Measurements from ENCODE around the gene MALRD1.

MALRD1 gene

DNA sequence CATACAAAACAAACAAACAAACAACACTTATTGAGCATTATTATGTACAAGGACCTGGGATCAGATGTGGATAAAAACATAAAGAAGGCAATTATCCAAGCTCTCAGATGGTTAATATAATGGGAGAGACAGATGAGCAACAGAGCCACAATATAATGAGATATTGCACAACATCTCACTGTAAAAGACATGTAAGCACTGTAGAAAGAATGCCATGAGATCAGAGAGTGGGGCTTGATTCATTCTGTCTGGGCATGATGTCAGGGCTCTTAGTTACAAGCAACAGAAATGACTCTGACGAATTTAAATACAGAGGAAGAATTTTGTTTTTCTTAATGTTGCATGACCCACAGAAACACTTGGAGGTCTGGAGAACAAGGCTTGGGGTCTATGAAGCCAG lies 602.9 kb downstream of the MALRD1 start:
- no peak for DNase-seq (ENCODE audit: low read depth in 3 of 3)

DNA sequence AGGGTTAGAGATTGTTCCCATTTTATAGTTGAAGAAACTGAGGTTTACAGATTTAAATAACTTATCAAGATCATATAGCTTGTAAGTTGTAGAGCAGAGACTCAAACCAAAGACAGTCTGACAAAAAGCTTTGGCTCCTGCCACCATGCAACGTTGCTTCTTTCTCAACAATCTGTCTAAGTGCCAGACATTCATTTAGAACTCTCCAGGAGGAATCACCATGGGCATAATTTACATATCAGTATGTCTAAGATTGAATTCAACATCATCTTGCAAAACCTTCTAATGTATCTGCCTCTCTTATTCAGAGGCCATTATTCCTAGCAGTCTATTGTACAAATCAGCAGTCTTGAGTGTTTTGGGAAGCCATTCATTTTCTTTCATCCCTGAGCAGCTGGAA lies 604.1 kb downstream of the MALRD1 start:
- DNase-seq (ENCODE audit: low read depth in 3 of 3): no peak

DNA sequence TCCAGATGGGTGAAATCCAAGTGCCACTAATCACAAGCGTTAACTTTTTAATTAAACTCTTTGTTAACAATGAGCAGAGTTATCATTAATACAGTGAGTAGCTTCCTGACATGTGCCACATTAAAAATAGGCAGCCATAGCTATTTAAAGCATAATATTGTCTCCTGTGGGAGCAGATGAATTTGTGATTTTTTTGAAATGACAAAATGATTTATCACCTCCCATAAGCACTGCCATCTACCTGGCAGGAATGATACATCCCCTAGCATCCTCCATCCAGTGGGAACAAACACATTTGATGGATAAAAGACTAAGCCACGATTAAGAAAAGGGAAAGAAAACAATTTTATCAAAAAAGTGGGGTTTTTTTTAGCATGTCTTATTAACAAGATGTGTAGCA lies 605.3 kb downstream of the MALRD1 start:
- no peak for DNase-seq (ENCODE audit: low read depth in 3 of 3)

DNA sequence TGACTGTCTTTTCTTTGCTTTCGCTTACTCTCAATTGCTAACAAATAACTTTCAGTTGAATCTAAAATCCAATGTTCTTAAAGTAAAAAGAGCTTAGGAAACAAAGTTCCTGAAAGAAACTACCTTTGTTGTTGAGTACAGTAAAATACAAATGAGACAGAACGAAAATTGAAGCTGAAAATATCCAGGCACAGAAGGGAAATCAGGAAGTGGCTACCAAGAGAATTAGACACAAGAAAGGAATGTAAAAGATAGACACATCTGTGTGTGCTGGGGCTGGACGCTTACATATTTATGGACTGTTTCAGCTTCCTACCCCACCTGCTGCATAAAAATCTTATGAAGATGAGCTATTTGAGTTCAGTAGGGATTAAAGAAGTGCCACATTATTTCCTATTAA lies 606.0 kb downstream of the MALRD1 start:
- no peak for DNase-seq (ENCODE audit: low read depth in 3 of 3)

DNA sequence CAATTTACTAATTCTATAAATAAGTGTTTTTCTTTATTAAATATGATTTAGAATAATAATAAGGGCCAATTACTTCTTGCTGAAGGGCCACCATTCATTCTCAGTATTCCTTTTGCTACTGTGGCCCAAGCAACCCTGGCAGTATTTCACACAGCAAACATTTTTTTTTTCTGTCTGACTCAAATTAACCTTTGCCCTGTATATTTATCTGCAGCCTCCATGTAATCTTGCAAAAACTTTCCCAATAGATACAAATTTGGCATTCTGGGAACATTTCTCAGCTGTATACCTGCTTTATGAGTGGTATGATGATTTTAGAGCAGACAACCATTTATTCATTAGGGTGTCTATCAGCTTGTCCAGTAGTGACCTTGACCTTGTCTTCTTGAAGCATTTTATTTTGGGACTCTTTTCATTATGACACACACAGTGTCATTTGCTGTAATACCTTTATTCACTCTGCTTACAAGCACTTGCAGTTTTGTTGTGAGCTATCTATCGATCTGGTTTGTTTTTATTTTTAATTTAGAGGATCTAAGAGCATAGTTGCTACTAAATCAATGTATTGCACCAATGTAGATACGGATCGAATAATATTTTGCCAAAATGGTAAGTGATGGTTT lies 607.9 kb downstream of the MALRD1 start:
- no peak for DNase-seq (ENCODE audit: low read depth in 3 of 3)

DNA sequence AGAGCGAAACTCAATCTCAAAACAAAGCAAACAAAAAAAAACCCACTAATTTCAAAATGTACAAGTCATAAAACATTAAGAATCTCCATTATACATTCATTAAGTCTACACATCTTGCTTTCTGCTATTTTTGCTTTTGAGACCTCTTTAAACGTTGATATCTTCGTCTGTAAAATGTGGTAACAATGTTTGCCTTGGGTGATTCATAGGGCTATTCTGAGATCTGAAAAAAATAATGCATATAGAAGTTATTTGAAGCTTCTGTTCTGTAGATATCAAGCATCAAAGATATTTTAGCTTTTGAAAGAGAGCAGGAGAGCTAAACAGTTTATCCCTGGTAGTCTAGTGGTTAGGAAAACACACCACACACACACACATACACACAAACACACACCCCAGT lies 609.5 kb downstream of the MALRD1 start:
- DNase-seq (ENCODE audit: low read depth in 3 of 3): no peak

- DNase-seq (ENCODE audit: low read depth in 3 of 3): no peak
Observed at GRCh38 chr10:19658622-19659233, 610.1 kb downstream of the MALRD1 start.

- no peak for DNase-seq (ENCODE audit: low read depth in 3 of 3)
Observed at GRCh38 chr10:19659920-19660655, 611.5 kb downstream of the MALRD1 start.

DNA sequence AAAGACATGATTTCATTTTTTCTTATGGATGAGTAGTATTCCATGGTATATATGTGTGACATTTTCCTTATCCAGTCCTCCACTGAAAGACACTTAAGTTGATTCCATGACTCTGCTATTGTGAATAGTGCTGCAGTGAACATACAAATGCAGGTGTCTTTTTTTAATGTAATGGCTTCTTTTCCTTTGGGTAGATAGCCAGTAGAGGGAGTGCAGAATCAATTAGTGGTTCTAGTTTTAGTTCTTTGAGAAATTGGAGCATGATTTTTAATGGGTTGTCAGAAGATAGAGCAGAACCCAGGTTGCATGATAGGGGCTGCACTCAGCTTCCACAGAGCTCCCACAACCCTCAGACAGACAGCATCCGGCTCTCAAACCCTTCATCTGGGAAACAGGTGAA lies 614.7 kb downstream of the MALRD1 start:
- DNase-seq (ENCODE audit: low read depth in 3 of 3): no peak

DNA sequence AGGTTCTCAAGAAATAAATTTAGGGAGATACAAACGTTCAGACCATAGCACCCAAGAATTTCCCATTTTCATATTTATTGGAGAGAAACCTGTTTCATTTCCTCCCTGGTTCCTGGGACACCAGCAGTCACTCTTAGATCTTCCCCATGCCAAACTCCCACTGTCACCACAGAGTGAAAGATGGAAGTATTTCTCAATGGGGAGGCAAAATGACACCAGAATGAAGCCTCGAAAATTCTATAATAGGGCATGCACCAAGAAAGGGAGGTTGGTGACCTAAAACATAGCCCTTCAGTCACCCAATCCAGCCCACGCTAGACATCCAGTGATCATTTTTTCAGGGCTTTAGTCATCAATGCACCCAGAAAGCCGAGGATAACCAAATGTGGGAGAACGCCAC lies 619.5 kb downstream of the MALRD1 start:
- no peak for DNase-seq (ENCODE audit: low read depth in 3 of 3)

DNA sequence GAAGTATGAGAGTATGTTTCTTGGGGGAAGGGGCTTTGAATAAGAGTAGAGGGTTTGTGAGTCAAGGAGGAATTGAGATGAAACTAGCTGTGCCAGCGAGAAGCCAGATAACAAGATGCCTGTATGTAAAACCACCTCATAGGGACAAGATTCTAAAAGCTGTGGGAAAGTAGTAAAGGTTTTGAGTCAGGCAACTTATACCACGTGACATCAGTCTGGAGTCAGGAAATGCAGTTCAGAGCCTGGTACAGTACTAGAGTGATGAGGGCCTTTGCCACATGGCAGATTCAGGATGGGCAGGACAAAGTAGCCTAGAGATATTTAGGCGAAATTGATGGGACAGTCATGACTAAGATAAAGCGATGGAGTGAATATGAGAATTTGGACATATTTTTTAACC lies 627.5 kb downstream of the MALRD1 start:
- DNase-seq (ENCODE audit: low read depth in 3 of 3): no peak

DNA sequence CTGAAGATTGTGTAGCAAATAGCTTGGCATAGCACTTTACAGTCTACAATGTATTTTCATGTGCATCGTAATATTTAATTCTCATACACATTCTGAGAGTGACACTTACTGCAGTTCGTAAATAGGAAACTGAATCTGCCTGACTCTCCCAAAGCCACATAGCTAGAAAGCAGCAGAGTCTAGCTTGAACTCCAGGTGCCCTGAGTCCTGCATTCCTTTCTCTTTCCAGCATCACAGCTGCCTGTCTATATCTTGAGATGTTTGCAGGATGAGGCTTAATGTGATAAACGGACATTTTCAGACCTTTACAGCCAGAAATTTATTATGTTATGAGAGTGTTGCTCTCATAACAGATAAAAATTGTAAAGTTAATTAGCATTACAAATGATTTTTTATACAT lies 634.8 kb downstream of the MALRD1 start:
- DNase-seq (ENCODE audit: low read depth in 3 of 3): no peak

DNA sequence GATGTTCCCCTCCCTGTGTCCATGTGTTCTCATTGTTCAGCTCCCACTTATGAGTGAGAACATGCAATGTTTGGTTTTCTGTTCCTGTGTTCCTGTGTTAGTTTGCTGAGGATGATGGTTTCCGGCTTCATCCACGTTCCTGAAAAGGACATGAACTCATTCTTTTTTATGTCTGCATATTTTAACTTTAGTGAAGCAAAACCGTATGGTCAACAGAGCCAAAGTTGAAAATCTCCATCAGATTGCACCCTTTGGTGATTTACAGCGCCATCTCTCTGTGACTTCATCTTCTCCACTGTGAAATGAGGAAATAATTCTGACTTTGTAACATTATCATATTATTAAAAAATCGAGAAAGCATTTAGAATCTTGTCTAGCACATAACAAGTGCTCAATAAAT lies 635.4 kb downstream of the MALRD1 start:
- no peak for DNase-seq (ENCODE audit: low read depth in 3 of 3)

- no peak for DNase-seq (ENCODE audit: low read depth in 3 of 3)
Observed at GRCh38 chr10:19688344-19688743, 639.7 kb downstream of the MALRD1 start.

DNA sequence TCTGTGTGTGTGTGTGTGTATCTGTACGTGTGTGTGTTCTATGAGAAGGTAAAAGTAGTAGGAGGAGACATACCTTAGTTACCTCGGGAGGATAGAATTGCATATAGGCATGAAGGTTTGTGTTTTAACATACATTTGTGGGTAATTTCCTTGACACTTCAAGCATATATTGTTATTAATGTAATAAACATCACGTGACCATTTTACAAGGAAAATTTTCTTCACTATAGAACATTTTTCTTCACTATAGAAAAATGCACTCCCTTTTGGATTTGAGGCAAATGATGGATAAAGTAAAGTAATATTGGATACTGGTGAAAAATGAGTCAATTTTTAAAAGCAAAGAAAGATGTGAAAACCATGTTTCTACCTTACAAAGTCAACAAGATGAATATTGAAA lies 640.6 kb downstream of the MALRD1 start:
- no peak for DNase-seq (ENCODE audit: low read depth in 3 of 3)

DNA sequence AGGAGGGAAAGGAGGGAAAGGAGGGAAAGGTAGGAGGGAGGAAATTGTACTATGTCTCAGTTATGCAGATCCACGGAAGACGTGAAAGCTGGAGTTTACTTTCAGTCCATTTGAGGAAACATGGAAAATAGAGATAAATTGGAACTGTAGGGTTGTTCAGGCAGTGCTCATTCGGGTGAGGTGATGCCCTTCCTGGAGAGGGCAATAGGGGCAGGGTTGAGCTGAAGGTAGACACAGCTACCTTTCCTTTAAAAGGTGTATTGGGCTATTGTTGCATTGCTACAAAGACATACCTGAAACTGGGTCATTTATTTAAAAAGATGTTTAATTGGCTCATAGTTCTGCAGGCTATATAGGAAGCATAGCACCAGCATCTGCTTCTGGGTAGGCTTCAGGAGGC lies 650.7 kb downstream of the MALRD1 start:
- no peak for DNase-seq (ENCODE audit: low read depth in 3 of 3)

DNA sequence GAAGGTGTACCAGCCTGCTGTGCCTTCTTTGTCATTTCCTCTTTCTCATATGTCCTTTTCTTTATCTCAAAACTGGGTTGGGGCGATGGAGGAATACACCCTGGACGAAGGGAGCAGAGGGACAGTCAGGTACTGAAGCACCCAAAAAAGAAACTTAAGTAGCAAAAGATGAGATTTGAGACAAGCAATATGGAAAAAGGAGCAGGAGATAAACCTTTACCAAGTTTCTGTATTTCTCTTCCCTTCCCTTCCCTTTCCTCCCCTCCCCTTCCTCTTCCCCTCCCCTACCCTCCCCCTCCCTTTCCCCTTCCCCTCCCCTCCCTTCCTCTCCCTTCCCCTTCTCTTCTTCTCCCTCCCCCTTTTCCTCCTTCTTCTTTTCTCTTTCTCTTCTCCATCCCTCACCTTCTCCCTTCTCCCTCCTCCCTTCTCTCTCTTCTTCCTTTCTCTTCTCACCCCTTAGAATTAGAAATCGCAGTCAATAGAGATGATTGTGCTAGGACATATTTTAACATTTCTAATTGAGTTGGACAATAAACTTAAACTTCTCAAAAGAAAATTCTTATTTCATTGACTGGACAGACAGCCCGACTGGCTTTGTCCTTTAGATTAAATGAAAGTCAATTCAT lies 652.9 kb downstream of the MALRD1 start:
- no peak for DNase-seq (ENCODE audit: low read depth in 3 of 3)

GRCh38 chr10:19702215-19702614 lies 653.6 kb downstream of the MALRD1 start:
- DNase-seq (ENCODE audit: low read depth in 3 of 3): no peak

- DNase-seq (ENCODE audit: low read depth in 3 of 3): no peak
Observed at GRCh38 chr10:19704544-19704943, 655.9 kb downstream of the MALRD1 start.

- DNase-seq (ENCODE audit: low read depth in 3 of 3): no peak
Observed at GRCh38 chr10:19705250-19705649, 656.6 kb downstream of the MALRD1 start.

GRCh38 chr10:19706904-19707303 lies 658.3 kb downstream of the MALRD1 start:
- DNase-seq (ENCODE audit: low read depth in 3 of 3): no peak

DNA sequence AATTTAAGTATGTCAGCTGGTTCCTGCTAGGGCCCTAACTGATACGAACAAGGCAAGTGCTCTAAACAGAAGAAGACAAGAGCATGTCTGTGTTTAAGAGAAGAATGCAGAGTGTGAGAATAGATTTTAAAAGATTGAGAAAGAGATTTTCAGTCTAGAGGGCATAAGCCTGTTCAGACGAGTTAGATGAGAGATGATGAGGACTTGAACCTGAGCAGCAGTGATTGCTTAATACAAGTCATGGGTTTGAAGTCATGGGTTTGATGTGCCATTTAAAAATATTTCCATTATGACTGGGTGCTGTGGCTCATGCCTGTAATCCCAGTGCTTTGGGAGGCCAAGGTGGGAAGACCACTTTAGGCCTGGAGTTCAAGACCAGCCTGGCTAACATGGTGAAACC lies 658.8 kb downstream of the MALRD1 start:
- no peak for DNase-seq (ENCODE audit: low read depth in 3 of 3)

- DNase-seq (ENCODE audit: low read depth in 3 of 3): no peak
Observed at GRCh38 chr10:19708031-19708430, 659.4 kb downstream of the MALRD1 start.
